Mesodermal cell (in vitro differentiated cells): ENCODE measurements around the gene COL4A1.

Experiments used
- H3K27ac ChIP-seq: 2 replicates; pipeline ENCODE4 v1.7.0; 2013; ENCODE audit warnings: mild to moderate bottlenecking, low read depth, low read length, moderate library complexity; ENCODE audit not compliant: severe bottlenecking
- H3K36me3 ChIP-seq: 2 replicates; pipeline ENCODE4 v1.7.1; 2013; ENCODE audit warnings: mild to moderate bottlenecking, low read length, moderate library complexity; ENCODE audit not compliant: control insufficient read depth, insufficient read depth
- H3K4me1 ChIP-seq: one replicate; pipeline ENCODE4 v1.7.1; 2013; ENCODE audit warnings: mild to moderate bottlenecking, low read length; ENCODE audit not compliant: insufficient read depth, control insufficient read depth, poor library complexity, severe bottlenecking
- H3K4me3 ChIP-seq: 2 replicates; pipeline ENCODE4 v1.7.0; 2013; ENCODE audit warnings: low read length, control low read depth, mild to moderate bottlenecking; ENCODE audit not compliant: insufficient read depth, poor library complexity, severe bottlenecking; ENCODE audit errors: extremely low read depth
- H3K9me3 ChIP-seq: 2 replicates; pipeline ENCODE4 v1.7.1; 2013; ENCODE audit warnings: mild to moderate bottlenecking, low read length, moderate library complexity; ENCODE audit not compliant: control insufficient read depth
- WGBS, 2 experiments: methylation state at CpG; one replicate each; pipeline ENCODE4 v1.1.5; 2013; ENCODE audit warnings: missing lambda C conversion rate in 2 of 2; ENCODE audit not compliant: insufficient coverage in 2 of 2; 5-methylcytosine and 5-hydroxymethylcytosine counted together

COL4A1 gene

GRCh38 chr13:110272651-110273050, 34.3 kb downstream of the COL4A1 start:
- Histone ChIP-seq H3K36me3 (peaks cover 64% of the 10 kb centered on the region), H3K4me3 (no peak overlapping the region), H3K9me3 (no peaks in the 10 kb centered on the region), H3K4me1 (peaks cover 4% of the 10 kb centered on the region), H3K27ac (no peak overlapping the region)
- 100% methylated on average over 1 to 3 of the region's 6 CpGs for WGBS, 2 experiments

- H3K27ac ChIP-seq, result no peak overlapping the region
- 83 to 94% methylated on average over 5 of the region's 5 CpGs for WGBS, 2 experiments
Measured at GRCh38 chr13:110272227-110272626, 34.7 kb downstream of the COL4A1 start.

GRCh38 chr13:110271313-110271712, 35.6 kb downstream of the COL4A1 start:
- Histone ChIP-seq H3K4me1 (peaks cover 6% of the 10 kb centered on the region), H3K27ac (no peak overlapping the region), H3K4me3 (no peak overlapping the region), H3K36me3 (peaks cover 60% of the 10 kb centered on the region), H3K9me3 (no peaks in the 10 kb centered on the region)
- WGBS, 2 experiments, result 94 to 95% methylated on average over 1 to 3 of the region's 5 CpGs

More at GRCh38 chr13:110272227-110272626, 34.7 kb downstream of the COL4A1 start:
- Histone ChIP-seq H3K36me3 (peaks cover 64% of the 10 kb centered on the region), H3K4me1 (no peaks in the 10 kb centered on the region), H3K4me3 (no peak overlapping the region), H3K9me3 (no peaks in the 10 kb centered on the region)

- WGBS, 2 experiments, result 89 to 98% methylated on average over 3 to 5 of the region's 7 CpGs
- H3K36me3 ChIP-seq, result peaks cover 61% of the 10 kb centered on the region
- no peak overlapping the region for H3K27ac ChIP-seq
Measured at GRCh38 chr13:110270507-110270906, 36.5 kb downstream of the COL4A1 start.

GRCh38 chr13:110269509-110270185, 37.3 kb downstream of the COL4A1 start:
- Histone ChIP-seq H3K4me3 (no peak overlapping the region), H3K4me1 (peaks cover 23% of the 10 kb centered on the region), H3K9me3 (no peaks in the 10 kb centered on the region), H3K27ac (no peak overlapping the region), H3K36me3 (peaks cover 62% of the 10 kb centered on the region)
- 88 to 91% methylated on average over 3 to 12 of the region's 14 CpGs for WGBS, 2 experiments

More at GRCh38 chr13:110270507-110270906, 36.5 kb downstream of the COL4A1 start:
- no peaks in the 10 kb centered on the region for H3K9me3 ChIP-seq
- H3K4me3 ChIP-seq, result no peak overlapping the region
- peaks cover 14% of the 10 kb centered on the region for H3K4me1 ChIP-seq

- H3K36me3 ChIP-seq, result peaks cover 63% of the 10 kb centered on the region
- H3K4me3 ChIP-seq, result no peak overlapping the region
- no peak overlapping the region for H3K27ac ChIP-seq
- WGBS, 2 experiments, result 97% methylated on average over 12 to 14 of the region's 16 CpGs
- H3K4me1 ChIP-seq, result peaks cover 31% of the 10 kb centered on the region
- H3K9me3 ChIP-seq, result no peaks in the 10 kb centered on the region
Measured at GRCh38 chr13:110268576-110269185, 38.3 kb downstream of the COL4A1 start.

GRCh38 chr13:110268061-110268460, 38.9 kb downstream of the COL4A1 start:
- H3K36me3 ChIP-seq, result peaks cover 57% of the 10 kb centered on the region
- H3K27ac ChIP-seq, result no peak overlapping the region
- no peaks in the 10 kb centered on the region for H3K9me3 ChIP-seq
- H3K4me1 ChIP-seq, result peaks cover 32% of the 10 kb centered on the region
- H3K4me3 ChIP-seq, result no peak overlapping the region
- 96 to 98% methylated on average over 5 to 6 of the region's 6 CpGs for WGBS, 2 experiments

GRCh38 chr13:110266983-110267382, 40.0 kb downstream of the COL4A1 start:
- Histone ChIP-seq H3K9me3 (no peaks in the 10 kb centered on the region), H3K4me3 (no peak overlapping the region), H3K4me1 (peaks cover 41% of the 10 kb centered on the region), H3K27ac (no peak overlapping the region), H3K36me3 (peaks cover 51% of the 10 kb centered on the region)
- WGBS, 2 experiments, result 56 to 59% methylated on average over 7 of the region's 10 CpGs

- H3K4me1 ChIP-seq, result peaks cover 45% of the 10 kb centered on the region
- no peak overlapping the region for H3K4me3 ChIP-seq
- H3K27ac ChIP-seq, result no peak overlapping the region
- H3K9me3 ChIP-seq, result no peaks in the 10 kb centered on the region
- H3K36me3 ChIP-seq, result peaks cover 53% of the 10 kb centered on the region
- WGBS, 2 experiments, result 85 to 98% methylated on average over 4 to 6 of the region's 8 CpGs
Measured at GRCh38 chr13:110266431-110266809, 40.5 kb downstream of the COL4A1 start.

- H3K36me3 ChIP-seq, result peaks cover 59% of the 10 kb centered on the region
- peaks cover 49% of the 10 kb centered on the region for H3K4me1 ChIP-seq
- no peaks in the 10 kb centered on the region for H3K9me3 ChIP-seq
- peak overlapping the region; percentile 20 for H3K27ac ChIP-seq
- 86 to 89% methylated on average over 37 of the region's 38 CpGs for WGBS, 2 experiments
- H3K4me3 ChIP-seq, result no peak overlapping the region
Measured at GRCh38 chr13:110265682-110266430, 41.1 kb downstream of the COL4A1 start.
